Mesothelial cell of epicardium (in vitro differentiated cells): ENCODE data around the gene LTA4H. TPM values are rescaled to one million over a fixed set of nuclear protein-coding genes. Genes with fewer than 3 reads are reported as not detected.
"Not testable (repeated sequence)": the region's sequence is repeated elsewhere in the genome, so short reads cannot be mapped to it uniquely, and the experiment has no call there.

ENCODE experiments used
- DNase-seq, 2 experiments: peaks; one replicate each; pipeline ENCODE4 v3.0.0; 2021; ENCODE audit warnings: low spot score in 2 of 2; ENCODE audit not compliant: unreplicated experiment in 2 of 2
- H3K27ac Mint-ChIP-seq: 2 replicates; pipeline ENCODE4 v1.8.0; 2021; ENCODE audit warnings: mixed read lengths
- H3K27me3 Mint-ChIP-seq: 2 replicates; pipeline ENCODE4 v1.8.0; 2021; ENCODE audit warnings: low read depth, mixed read lengths
- H3K36me3 Mint-ChIP-seq: 2 replicates; pipeline ENCODE4 v1.8.0; 2021; ENCODE audit warnings: mixed read lengths
- H3K4me1 Mint-ChIP-seq: 2 replicates; pipeline ENCODE4 v1.8.0; 2021; ENCODE audit warnings: mixed read lengths
- H3K4me3 Mint-ChIP-seq: 2 replicates; pipeline ENCODE4 v1.8.0; 2021; ENCODE audit warnings: mild to moderate bottlenecking, moderate library complexity, mixed read lengths
- H3K9me3 Mint-ChIP-seq: 2 replicates; pipeline ENCODE4 v1.8.0; 2021; ENCODE audit warnings: mixed read lengths
- total RNA-seq: library from RNA; stranded (reverse); gene quantifications from 3 replicates; pipeline ENCODE4 v1.2.1, GENCODE V29; 2021
- TF ChIP-seq, protein P1 (sequence below): fragments of 200-600 bp; sonication (generic); IDR thresholded peaks from one replicate; pipeline ENCODE4 v1.5.0; 2021; ENCODE audit warnings: antibody characterized with exemption; ENCODE audit not compliant: unreplicated experiment

The LTA4H gene
- total RNA-seq, 1 donor from 2014 or later = 95.5 TPM

DNA sequence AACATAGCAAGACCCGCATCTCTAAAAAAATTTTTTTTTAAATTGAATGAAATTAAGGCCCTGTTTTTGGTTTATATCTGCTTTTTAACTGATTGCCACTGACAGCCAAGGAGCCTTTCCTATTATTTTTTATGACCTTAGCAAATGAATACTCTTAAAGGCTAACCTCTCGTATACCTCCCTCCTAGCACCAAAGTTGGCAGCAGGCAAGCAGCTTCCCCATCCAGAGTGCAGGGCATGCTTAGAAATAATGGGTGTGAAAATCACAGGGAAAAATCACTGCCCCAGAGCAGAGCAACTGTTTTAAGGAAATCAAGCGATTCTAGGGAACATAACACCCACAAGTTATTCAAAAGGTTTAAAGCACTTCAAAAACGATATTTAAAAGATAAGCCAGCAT, 59.9 kb downstream of the LTA4H start:
- TF ChIP-seq, protein P1, sequence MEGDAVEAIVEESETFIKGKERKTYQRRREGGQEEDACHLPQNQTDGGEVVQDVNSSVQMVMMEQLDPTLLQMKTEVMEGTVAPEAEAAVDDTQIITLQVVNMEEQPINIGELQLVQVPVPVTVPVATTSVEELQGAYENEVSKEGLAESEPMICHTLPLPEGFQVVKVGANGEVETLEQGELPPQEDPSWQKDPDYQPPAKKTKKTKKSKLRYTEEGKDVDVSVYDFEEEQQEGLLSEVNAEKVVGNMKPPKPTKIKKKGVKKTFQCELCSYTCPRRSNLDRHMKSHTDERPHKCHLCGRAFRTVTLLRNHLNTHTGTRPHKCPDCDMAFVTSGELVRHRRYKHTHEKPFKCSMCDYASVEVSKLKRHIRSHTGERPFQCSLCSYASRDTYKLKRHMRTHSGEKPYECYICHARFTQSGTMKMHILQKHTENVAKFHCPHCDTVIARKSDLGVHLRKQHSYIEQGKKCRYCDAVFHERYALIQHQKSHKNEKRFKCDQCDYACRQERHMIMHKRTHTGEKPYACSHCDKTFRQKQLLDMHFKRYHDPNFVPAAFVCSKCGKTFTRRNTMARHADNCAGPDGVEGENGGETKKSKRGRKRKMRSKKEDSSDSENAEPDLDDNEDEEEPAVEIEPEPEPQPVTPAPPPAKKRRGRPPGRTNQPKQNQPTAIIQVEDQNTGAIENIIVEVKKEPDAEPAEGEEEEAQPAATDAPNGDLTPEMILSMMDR = no peak
- H3K9me3 Mint-ChIP-seq = no peaks in the 10 kb centered on the region

DNA sequence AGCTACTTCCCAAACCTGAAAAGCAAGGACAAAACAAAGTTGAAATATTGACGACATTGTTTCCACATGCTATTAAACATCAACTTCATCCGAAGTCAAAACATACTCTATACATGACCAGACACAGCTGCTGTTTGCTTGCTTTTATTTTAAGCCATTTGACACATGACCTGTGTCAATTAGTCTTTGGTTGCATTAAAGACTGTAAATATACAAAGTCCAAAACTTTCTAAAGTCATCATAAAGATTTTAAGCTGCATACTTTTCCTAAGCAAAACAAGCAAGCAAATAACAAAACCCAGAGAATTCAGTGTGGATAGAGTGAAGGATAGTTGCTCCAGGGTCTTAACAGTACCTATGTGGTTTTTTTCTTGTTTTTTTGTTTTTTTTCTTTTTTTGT, 61.0 kb downstream of the LTA4H start:
- Mint-ChIP-seq H3K36me3 (no peaks in the 10 kb centered on the region), H3K27ac (no peak overlapping the region), H3K4me3 (no peak overlapping the region)

More for the DNA sequence above, 59.9 kb downstream of the LTA4H start:
- no peak for DNase-seq
- H3K36me3 Mint-ChIP-seq = no peaks in the 10 kb centered on the region
- H3K4me1 Mint-ChIP-seq = peaks cover 7% of the 10 kb centered on the region
- H3K27me3 Mint-ChIP-seq = no peaks in the 10 kb centered on the region
- no peak overlapping the region for H3K4me3 Mint-ChIP-seq
- H3K27ac Mint-ChIP-seq = no peak overlapping the region

DNA sequence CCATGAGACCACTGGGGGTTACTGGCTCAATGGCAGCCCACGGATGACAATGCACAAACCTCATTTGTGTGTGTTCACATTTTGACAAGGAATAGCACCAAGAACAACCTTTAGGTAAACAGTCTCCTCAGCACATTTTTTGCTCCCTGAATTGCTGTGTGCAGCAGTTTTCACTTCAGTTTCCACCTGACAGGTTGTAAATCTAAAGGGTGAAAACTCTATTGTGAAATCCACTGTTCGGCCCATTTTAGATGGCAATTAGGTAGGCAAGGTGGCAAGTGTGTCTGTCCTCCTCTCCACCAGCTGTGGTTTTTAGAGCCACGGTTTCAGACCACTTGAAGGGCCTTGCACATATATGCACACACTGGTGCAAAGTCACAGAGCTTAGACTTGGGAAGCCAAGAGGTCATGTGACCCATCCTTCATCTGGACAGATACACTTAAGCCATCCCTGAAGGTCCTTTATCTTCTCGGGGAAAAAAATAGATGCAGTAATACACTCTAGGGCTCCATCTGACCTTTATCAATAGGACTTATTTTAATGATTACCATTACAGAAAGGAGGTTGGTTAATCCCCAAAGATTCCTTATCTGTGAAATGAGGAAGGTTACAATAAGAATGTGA, 62.4 kb downstream of the LTA4H start:
- H3K4me3 Mint-ChIP-seq = no peak overlapping the region
- no peaks in the 10 kb centered on the region for H3K9me3 Mint-ChIP-seq
- DNase-seq = no peak
- TF ChIP-seq, protein P1 = no peak
- no peaks in the 10 kb centered on the region for H3K36me3 Mint-ChIP-seq
- H3K4me1 Mint-ChIP-seq = peaks cover 7% of the 10 kb centered on the region
- H3K27me3 Mint-ChIP-seq = no peaks in the 10 kb centered on the region
- no peak overlapping the region for H3K27ac Mint-ChIP-seq

More for the DNA sequence above, 61.0 kb downstream of the LTA4H start:
- Mint-ChIP-seq H3K4me1 (peaks cover 7% of the 10 kb centered on the region), H3K27me3 (no peaks in the 10 kb centered on the region), H3K9me3 (no peaks in the 10 kb centered on the region)
- DNase-seq = no peak
- TF ChIP-seq, protein P1 = no peak

DNA sequence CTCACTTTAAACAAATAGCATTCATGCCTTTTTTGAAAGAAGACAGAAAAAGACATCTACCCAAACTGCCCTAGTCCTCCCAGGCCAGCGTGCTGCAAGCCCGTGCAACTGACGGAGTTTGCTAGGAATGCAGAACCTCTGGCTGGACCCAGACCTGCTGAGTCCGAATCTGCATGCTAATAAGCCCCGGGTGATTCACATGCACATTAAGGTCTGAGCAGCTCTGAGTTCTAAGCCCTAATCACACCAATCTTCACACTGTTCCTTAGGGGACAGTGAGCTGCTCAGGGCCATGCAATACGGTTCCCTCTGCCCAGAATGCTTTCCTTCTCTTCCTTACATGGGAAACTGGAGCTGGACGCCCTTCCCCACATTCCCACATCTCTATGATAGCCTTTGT, 64.5 kb downstream of the LTA4H start:
- TF ChIP-seq, protein P1 = no peak
- Mint-ChIP-seq H3K27ac (no peak overlapping the region), H3K4me3 (no peak overlapping the region), H3K9me3 (no peaks in the 10 kb centered on the region), H3K4me1 (peaks cover 11% of the 10 kb centered on the region), H3K27me3 (no peaks in the 10 kb centered on the region), H3K36me3 (no peaks in the 10 kb centered on the region)
- no peak for DNase-seq

DNA sequence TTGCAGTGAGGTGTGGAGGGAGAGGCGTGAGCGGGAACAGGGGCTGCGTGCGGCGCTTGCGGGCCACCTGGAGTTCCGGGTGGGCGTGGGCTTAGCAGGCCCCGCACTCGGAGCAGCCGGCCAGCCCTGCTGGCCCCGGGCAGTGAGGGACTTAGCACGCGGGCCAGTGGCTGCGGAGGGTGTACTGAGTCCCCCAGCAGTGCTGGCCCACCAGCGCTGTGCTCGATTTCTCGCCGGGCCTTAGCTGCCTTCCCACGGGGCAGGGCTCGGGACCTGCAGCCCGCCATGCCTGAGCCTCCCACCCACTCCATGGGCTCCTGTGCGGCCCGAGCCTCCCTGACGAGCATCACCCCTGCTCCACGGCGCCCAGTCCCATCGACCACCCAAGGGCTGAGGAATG, 66.3 kb downstream of the LTA4H start:
- H3K27ac Mint-ChIP-seq, DNase-seq, H3K36me3 Mint-ChIP-seq, H3K9me3 Mint-ChIP-seq, H3K27me3 Mint-ChIP-seq, H3K4me3 Mint-ChIP-seq: not testable (repeated sequence)
- H3K4me1 Mint-ChIP-seq = peaks cover 11% of the 10 kb centered on the region

DNA sequence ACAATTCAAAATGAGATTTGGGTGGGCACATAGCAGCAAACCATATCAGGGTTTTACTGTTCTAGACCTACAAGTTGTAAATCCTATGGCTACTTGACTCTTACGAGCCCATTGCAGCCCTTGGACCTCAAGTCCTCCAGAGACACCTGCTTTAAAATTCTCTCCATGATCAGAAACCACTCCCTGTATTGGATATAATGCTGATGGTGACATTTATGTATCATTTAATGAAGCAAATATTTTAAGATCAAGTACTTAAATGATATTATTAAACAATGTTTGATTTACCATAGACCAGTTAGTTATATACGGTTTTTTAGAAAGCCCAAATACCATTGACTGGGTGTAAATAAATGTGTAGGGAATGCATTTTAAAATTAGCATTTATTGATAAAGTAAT, 68.1 kb downstream of the LTA4H start:
- DNase-seq = no peak
- H3K4me1 Mint-ChIP-seq = peaks cover 11% of the 10 kb centered on the region
- TF ChIP-seq, protein P1 = no peak

More for the DNA sequence above, 68.1 kb downstream of the LTA4H start:
- Mint-ChIP-seq H3K36me3 (no peaks in the 10 kb centered on the region), H3K27me3 (no peaks in the 10 kb centered on the region), H3K9me3 (no peaks in the 10 kb centered on the region), H3K4me3 (no peak overlapping the region), H3K27ac (no peak overlapping the region)
